T-helper 1 cell treated with Interleukin-12 subunit alpha and Interleukin-12 subunit beta and Interleukin-4 antibody, amounts not matched to agents 30 ng/mL and 1 ng/mL, for 36 hours (primary cell): ENCODE data around the gene EVPL. TPM values are rescaled to one million over a fixed set of nuclear protein-coding genes. Genes with fewer than 3 reads are reported as not detected.

Source experiments
- intact Hi-C: fragments of 100-400 bp; cut with micrococcal nuclease; formaldehyde crosslinking; loops from one replicate; pipeline ENCODE4 v1.15.1; 2024
- total RNA-seq: library from RNA; stranded (reverse); gene quantifications from 2 replicates; pipeline ENCODE4 v1.2.3, GENCODE V29; 2022

Gene EVPL
- total RNA-seq, 1 donor from 2014 or later, result 0.07 TPM

DNA sequence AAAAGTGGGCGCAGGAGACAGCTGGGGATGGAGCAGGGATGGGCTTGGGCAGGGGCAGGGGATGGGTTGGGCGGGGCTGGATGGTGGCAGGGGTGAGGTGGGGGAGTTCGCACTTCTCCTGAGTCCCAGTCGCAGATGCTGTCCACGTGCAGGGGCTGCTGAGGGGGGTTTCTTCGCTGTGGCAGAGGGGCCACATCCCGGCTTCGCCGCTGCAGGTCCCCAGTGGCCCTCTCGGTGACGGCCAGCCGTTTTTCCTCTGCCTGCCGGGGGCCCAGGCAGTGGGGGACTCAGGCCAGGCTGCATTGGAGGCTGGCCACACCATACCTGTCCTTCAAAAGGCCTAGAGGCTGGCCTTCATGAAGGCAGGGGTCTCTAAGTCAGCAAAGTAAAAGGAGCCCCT lies 8.3 kb downstream of the EVPL start:
- intact Hi-C loops, result no loop called here

DNA sequence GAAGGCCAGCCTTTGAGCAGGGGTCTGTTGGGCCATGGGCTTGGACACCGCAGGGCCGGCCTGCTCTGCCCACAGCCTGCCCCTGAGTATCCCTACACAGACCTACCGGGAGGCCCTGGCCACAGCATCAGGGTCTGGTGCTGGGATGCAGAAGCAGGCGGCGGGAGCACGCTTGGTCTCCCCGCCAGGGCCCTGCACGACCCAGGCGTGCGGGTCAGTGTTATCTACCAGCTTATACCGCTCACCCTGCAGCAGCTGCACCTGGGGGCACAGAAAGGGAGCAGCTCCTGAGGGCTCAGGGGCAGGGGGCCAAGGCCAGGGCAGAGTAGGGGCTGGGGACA lies 8.8 kb downstream of the EVPL start:
- intact Hi-C loops, result no loop called here

DNA sequence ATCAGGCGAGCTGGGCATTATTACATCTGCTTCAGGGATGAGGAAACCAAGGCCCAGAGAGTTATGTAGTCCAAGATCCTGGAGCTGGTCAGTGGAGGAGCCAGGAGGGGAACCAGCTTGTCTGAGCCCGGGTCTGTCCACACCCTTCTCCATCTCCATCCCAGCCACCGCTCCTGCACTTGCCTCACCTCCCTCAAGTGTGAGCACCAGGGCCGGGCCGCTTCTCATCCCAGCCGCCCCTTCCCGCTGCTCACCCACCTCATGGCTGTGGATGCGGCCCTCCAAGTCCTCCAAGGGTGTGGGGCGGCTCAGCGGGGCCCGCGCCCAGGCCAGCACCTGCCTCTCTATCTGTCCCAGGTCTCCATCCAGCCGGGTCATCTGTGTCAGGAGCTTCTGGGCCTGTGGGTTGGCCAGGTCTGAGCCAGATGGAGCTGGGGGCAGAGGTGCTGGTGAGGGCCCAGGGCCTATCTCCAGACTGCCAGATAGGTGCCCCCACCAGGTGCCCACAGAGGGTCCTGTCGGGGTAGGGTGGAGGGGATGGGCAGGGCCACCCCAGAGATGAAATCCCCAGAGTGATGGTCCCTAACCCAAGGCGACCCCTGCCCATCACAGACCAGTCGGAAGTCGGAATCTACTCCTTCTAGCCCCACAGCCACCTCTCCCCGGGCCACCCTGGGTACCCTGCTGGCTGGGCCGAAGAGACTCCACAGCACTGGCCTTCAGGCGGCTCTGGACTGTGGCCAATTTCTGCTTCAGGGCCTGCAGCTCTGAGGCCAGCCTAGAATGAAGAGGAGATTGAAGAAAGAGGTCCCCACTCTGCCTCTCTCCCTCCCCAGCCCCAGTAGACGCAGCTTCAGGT lies 9.4 kb downstream of the EVPL start:
- intact Hi-C loops, result no loop called here

- intact Hi-C loops, result loop anchor here (1.0 to 5.0 kb wide), 4 partner anchors 92 to 382 kb away; no protein-coding TSS in a partner anchor
Measured at GRCh38 chr17:76014925-76015261, 12.2 kb downstream of the EVPL start.

GRCh38 chr17:76014100-76014924 lies 12.8 kb downstream of the EVPL start:
- intact Hi-C loops, result loop anchor here (1.0 to 5.0 kb wide), 4 partner anchors 93 to 383 kb away; no protein-coding TSS in a partner anchor

DNA sequence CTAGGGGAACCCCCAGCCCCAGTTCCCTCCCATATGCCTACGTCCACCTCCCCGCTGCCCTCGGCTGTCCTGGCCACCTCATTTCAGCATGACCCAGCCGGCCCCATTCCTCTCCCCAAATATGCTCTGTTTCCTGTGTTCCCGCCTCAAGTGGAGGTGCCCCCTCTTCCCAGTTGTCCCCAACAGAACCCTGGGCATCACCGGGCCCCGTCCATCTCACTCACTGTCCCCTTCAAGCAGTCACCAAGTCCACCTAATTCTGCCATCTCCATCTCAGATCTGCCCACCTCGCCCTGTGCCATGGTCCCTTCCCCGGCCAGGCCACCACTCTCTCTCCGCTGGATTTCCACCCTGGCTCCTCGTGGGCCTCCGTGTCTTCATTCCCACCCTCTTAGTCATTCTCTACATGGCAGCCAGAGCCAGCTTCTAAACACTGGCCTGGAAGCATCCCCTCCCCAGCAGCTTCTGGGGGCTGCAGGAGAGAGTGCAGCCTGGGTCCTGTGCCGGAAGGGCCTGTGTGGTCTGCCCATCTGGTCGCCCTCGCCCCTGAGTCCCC lies 13.7 kb downstream of the EVPL start:
- intact Hi-C loops, result loop anchor here (5.0 kb wide), 2 partner anchors 94 to 384 kb away; no protein-coding TSS in a partner anchor

GRCh38 chr17:76011951-76012350 lies 15.2 kb downstream of the EVPL start:
- intact Hi-C loops, result loop anchor here (5.0 kb wide), 2 partner anchors 95 to 385 kb away; no protein-coding TSS in a partner anchor

GRCh38 chr17:76009969-76010661 lies 17.0 kb downstream of the EVPL start:
- intact Hi-C loops, result loop anchor here (5.0 kb wide), 2 partner anchors 97 to 387 kb away; no protein-coding TSS in a partner anchor

DNA sequence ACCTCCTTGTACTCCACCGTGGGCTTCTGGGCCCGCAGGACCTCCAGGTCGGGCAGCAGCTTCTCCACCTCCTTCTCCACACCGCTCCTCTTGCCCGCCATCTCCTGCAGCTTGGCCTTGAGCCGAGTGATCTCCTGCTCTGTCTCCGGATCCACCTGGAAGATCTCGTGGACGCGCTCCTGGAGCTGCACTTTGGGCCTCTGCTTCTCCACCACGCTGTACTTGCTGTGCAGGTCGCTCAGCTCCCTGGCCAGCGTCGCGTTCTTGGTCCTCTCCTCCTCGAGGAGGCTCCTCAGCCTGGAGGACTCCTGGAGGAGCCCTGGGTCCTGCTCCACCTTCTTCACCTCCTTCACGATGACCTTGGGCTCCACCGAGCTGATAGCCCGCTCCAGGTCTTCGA lies 17.7 kb downstream of the EVPL start:
- intact Hi-C loops, result no loop called here

GRCh38 chr17:76008630-76009425 lies 18.3 kb downstream of the EVPL start:
- intact Hi-C loops, result no loop called here

- intact Hi-C loops, result no loop called here
Measured at GRCh38 chr17:76008208-76008607, 18.9 kb downstream of the EVPL start.

GRCh38 chr17:76007850-76008165 lies 19.3 kb downstream of the EVPL start:
- intact Hi-C loops, result no loop called here

DNA sequence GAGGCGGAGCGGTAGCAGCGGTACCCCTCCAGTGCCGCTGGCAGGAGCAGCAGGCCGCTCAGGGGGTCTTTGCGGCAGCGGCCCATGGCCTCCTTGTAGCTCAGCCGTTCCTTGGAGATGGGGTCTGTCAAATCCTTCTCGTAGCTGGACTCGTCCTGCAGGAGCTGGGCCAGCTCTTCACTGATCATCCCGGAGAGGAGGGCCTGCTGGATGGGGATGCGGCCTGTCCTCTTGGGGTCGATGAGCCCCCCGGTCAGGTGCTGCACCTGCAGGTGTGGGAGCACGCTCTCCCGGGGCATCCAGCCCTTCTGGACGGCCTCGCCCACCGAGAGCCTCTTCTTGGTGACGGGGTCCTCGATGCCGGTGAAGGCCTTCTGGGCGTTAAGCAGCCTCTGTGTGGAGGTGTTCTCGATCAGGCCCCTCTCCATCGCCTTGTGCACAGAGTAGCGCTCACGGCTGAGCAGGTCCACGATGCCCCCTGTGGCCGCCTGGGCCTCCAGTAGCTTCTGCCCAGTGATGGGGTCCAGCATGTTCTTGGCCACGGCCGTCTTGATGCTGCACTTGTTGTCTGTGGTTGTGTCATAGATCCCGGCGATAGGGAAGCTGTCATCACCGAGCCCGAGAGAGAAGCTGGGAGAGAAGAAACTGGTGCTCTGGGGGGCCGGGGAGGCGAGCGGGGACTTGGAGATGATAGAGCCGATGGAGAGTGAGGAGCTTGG lies 19.8 kb downstream of the EVPL start:
- intact Hi-C loops, result no loop called here

DNA sequence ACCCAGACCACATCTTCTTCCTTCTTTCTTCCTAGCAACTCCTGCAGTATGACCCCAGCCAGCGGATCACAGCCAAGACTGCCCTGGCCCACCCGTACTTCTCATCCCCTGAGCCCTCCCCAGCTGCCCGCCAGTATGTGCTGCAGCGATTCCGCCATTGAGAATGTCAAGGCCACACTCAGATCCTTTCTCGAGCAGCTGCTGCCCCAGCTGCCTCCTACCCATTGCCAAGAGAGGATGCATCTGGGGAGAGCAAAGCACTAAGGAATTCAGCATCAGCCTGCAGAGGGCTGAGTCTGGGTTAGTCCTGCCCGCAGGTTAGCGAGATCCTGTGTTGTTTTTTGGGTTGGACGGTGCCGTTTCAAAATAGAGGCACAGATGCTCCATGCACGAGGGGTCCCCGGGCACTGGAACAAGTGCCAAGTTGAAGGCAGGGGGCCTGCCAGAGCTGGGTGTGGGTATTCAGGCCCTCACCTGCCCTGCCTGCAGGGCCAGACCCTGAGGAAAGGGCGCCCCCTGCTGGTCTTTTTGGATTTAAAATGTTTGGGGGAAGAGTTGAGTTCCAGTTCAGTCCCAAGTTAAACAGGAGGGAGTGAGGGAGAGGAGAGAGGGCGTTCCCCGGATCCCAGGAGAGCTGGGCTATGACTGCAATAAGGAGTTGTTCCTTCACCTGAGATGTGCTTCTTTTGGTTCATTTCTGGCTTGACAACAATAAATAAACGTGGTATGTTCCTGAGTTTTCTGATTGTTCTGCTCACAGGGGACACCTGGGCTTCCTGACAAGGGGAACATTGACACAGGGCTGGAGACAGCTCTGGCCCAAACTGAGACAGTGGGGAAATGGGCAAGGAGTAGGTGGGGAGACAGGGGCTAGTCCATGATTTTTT lies 21.6 kb downstream of the EVPL start:
- intact Hi-C loops, result loop anchor here (1.0 kb wide), 1 partner anchor 100 kb away; no protein-coding TSS in a partner anchor

DNA sequence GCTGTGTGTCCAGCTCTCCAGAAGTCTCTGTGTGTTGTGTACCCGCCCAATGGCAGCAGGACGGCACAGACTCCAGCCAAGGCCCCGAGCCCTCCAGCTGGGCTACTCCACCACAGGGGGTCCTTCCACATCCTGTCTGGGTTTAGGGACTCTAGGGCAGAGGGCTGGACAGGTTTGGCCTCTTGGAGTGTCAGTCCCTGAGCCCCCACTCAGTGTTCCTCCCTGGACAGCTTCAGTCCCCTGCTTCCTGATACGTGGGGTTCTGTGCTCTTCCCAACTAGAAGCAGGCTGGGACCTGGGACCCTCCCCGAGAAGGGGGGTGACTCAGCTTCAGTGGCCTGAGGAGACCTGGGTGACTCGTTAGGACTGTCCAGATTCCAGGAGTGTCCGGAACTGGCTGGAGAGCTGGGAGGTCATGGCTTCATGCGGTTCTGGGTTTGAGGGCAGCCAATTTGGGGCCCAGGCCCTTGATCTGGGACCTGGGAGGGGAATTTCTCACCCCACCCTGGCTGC lies 22.3 kb downstream of the EVPL start:
- intact Hi-C loops, result loop anchor here (1.0 kb wide), 1 partner anchor 100 kb away; no protein-coding TSS in a partner anchor

DNA sequence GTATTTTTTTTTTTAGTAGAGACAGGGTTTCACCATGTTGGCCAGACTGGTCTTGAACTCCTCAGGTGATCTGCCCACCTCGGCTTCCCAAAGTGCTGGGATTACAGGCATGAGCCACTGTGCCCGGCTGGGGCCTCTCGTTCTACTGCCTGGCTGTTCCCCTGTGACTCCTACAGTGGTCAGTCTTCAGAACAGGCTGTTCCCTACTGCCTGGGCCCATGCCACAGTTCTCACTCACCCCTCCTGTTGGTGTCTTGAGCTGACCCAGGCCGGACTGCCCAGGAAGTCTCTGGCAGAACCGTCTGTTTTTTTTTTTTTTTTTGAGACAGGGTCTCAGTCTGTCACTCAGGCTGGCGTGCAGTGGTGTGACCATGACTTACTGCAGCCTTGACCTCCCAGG lies 23.2 kb downstream of the EVPL start:
- intact Hi-C loops, result no loop called here

DNA sequence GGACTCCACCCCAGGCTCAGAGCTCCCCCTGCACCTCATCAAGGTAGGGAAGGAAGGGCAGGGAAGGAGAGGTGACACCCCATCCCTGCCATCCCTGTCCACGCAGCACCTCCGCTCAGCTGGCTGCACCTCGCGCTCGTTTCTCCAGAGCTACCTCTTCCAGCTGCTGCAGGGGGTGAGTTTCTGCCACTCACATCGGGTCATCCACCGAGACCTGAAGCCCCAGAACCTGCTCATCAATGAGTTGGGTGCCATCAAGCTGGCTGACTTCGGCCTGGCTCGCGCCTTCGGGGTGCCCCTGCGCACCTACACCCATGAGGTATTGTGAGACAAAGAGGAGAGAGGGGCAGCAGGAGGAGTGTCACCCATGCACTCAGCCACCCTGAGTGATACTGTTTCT lies 25.0 kb downstream of the EVPL start:
- intact Hi-C loops, result no loop called here

DNA sequence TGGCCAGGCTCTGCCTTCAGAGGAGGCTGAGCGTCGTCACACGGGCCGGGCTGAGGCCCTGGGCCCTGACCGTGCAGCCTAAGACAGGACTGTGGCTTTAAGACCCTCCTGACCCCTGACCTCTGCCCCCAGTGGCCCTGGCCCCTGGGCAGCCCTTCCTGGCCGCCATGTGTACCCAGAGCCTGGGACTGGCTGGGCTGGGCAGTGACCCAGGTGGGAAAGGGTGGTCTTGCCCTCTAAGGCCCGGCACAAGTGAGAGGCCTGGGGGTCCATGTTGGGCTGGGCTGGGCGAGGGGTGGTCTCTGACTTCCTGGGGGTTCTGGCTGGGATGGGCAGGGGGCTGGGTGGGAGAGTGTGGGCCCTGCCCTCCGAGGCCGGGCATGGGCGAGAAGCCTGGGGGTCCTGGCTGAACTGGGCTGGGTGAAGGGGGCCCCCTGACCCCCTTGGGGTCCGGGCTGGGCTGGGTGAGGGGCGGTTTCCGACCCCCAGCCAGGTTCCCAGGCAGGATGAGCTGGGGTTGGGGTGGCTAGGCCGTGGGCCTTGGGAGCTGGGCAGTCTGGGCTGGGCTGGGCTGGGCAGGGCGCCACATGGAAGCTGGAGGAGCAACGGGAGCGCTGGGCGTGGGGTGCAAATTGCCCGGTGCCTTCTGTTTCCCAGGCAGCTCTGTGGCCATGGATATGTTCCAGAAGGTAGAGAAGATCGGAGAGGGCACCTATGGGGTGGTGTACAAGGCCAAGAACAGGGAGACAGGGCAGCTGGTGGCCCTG lies 26.2 kb downstream of the EVPL start, which contains the start of gene CDK3:
Gene CDK3 (plus strand): TSS at position 101 of the 767 bp plus-strand sequence. CDS start 571 bp downstream, at position 672.
- intact Hi-C loops, result loop anchor here (1.0 kb wide), 1 partner anchor 96 kb away; no protein-coding TSS in a partner anchor
